GM12875 (cell line): ENCODE data around the gene IL10RB.
"Not testable (repeated sequence)": the region's sequence is repeated elsewhere in the genome, so short reads cannot be mapped to it uniquely, and the experiment has no call there.

Experiments used
- H3K4me3 ChIP-seq: one replicate; pipeline ENCODE4 v1.5.1; 2011; ENCODE audit warnings: low read depth, low read length, control low read depth
- CTCF ChIP-seq: IDR thresholded peaks from 2 replicates; pipeline ENCODE4 v1.5.1; 2011; ENCODE audit warnings: low read depth, mild to moderate bottlenecking, control low read depth, inconsistent platforms, low read length, moderate library complexity, borderline replicate concordance; ENCODE audit not compliant: insufficient read depth

Gene IL10RB

DNA sequence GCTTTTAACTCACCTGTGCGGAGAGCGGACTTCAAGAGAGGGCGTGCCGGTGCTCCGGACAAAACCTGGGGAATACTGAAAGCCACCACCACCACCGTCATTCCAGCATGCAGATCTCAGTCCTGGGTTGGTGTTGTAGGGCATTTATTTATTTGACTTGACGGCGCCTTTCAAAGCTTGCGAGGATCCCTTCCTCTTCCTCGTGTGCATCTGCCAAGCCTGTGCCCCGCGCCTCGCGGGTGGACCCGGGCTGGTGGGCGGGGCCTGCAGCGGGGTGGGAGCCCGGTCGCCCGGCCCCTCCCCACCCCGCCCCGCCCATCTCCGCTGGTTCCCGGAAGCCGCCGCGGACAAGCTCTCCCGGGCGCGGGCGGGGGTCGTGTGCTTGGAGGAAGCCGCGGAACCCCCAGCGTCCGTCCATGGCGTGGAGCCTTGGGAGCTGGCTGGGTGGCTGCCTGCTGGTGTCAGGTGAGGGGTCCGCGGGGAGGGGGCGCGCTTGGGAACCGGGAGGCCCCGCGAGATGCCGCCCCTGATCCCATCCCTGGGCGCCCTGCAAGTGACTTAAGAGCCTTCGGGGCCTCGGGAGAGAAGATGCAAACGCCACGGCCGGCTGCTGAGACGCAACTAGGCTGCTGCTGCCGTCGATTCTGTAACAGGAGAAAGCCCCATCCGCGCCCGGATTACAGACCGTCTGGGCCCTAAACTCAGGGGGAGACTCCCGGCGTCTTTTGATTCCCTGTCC is at the start of gene IL10RB:
Gene IL10RB (plus strand): TSS at position 318 of the 739 bp plus-strand sequence. CDS start 99 bp downstream, at position 417.
- no peak for TF ChIP-seq CTCF
- peak within 1 kb of the TSS; percentile 72 for H3K4me3 ChIP-seq

DNA sequence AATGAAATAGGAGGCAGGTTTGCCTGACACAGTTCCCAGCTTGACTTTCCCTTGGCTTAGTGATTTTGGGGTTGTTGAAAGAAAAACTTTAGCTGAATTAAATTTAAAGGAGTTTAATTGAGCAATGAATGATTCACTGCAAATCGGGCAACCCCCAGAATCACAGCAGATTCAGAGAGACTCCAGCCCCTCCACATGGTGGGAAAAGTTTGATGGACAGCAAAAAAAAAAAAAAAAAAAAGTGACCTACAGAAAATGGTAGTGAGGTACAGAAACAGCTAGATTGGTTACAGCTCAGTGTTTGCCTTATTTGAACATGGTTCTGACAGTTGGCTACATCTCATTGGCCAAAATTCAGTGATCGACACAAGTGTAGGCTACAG is 49.0 kb upstream of the IL10RB start:
- TF ChIP-seq CTCF = no peak
- no peak overlapping the region for H3K4me3 ChIP-seq

DNA sequence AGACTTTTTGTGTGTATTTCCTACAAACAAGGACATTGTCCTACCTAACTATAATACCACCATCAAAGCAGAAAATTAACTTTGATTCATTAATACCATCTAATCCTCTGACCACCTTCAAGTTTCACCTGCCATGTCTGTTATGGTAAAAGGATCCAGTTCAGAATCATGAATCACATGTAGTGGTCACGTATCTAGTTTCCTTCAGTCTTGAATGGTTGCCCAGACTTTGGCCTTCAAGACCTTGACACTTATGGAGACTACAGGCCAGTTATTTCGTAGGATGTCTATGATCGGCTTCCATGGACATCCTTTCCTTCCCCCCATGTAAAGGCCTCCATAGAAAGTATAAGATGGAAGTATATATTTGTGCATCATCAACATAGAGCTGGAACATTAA is 46.9 kb upstream of the IL10RB start:
- TF ChIP-seq CTCF = no peak
- H3K4me3 ChIP-seq = no peak overlapping the region

- no peak for TF ChIP-seq CTCF
Observed at GRCh38 chr21:33219954-33220353, 46.2 kb upstream of the IL10RB start.

GRCh38 chr21:33225376-33225775 is 40.8 kb upstream of the IL10RB start:
- not testable (repeated sequence) for H3K4me3 ChIP-seq

More at GRCh38 chr21:33219954-33220353, 46.2 kb upstream of the IL10RB start:
- H3K4me3 ChIP-seq = no peak overlapping the region

DNA sequence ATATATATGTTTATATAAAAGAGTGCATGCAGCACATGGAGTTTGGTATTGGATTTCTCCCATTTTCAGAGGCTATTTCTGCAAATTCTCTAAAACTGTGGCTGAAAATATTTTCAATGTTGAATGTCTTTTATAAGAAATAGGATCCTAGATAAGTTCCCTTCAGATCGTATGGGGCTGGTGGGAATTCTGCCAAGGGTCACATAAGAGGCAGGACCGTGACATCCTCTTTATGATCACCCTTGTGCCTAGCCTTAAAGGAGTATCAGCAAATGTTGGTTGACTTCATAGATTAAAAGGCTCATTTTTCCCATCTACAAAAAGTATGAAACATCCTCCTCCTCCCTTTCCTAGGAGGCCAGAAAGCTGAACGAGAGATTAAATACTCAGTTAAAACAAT is 37.7 kb upstream of the IL10RB start:
- no peak overlapping the region for H3K4me3 ChIP-seq
- TF ChIP-seq CTCF = no peak

DNA sequence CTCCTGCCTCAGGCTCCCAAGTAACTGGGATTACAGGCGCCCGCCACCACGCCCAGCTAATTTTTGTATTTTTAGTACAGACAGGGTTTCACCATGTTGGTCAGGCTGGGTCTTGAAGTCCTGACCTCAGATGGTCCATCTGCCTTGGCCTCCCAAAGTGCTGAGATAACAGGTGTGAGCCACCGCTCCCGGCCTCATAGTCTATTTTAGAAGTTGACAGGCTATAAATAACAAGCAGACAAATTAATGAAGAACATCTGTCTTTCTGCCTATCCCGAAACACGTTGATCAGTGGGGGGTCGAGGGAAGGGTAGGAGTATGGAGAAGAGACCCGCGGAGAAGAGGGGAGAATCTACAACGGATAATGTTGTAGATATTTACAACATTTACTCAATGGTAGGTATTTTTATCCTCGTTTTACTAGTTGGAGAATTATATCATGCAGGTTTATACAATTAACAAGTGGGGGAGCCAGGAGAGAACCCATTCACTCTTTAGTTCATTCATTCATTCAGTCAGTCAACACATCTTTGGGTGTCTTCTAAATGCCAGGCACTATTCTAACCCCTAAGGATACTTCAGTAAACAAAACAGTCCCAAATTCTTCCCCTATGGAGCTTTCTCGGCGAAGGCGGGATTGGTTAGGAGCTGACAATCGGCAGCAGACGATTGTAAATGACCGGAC is 36.9 kb upstream of the IL10RB start:
- no peak for TF ChIP-seq CTCF
- peak overlapping the region; percentile 36 for H3K4me3 ChIP-seq
